ENCODE measurements around the gene PPAT. TPM values are rescaled to one million over a fixed set of nuclear protein-coding genes. Genes with fewer than 3 reads are reported as not detected.
A peak's percentile ranks its signal among the peaks of the same experiment; 100 is the strongest.

The PPAT gene
- total RNA-seq: 1 to 10 TPM; 1.9 TPM

- Histone ChIP-seq H3K4me3 (peak within 1 kb of the TSS; percentile 70 to 71), H3K9me3 (no peaks in the 10 kb centered on the region), H3K27ac (peak within 1 kb of the TSS; percentile 95), H3K36me3 (no peaks in the 10 kb centered on the region), H3K4me1 (peaks cover 0 to 26% of the 10 kb centered on the region in 2 donors), H3K27me3 (no peaks in the 10 kb centered on the region)
- TF ChIP-seq CTCF (IDR thresholded peaks at IDR 0.05): peak in 1 of 2 donors; percentile 36
- peak; percentile 96 for DNase-seq (ENCODE audit: low spot score)
Observed at GRCh38 chr4:56435140-56435926, at the start of gene PPAT. TSS of gene PPAT (minus strand) at chr4:56435615. CDS start at chr4:56435477, 138 bp downstream.

GRCh38 chr4:56480691-56481090, 45.3 kb upstream of the PPAT start:
- H3K4me1 ChIP-seq: no peaks in the 10 kb centered on the region
- no peak for TF ChIP-seq CTCF (IDR thresholded peaks at IDR 0.05)

GRCh38 chr4:56477192-56477702, 41.8 kb upstream of the PPAT start:
- Histone ChIP-seq H3K4me1 (no peaks in the 10 kb centered on the region), H3K27ac (no peak overlapping the region), H3K36me3 (peaks cover 77% of the 10 kb centered on the region), H3K4me3 (no peak overlapping the region), H3K9me3 (no peaks in the 10 kb centered on the region), H3K27me3 (no peaks in the 10 kb centered on the region)
- DNase-seq (ENCODE audit: low spot score): no peak
- no peak for TF ChIP-seq CTCF (IDR thresholded peaks at IDR 0.05)

More at GRCh38 chr4:56480691-56481090, 45.3 kb upstream of the PPAT start:
- H3K9me3 ChIP-seq: no peaks in the 10 kb centered on the region
- no peak overlapping the region for H3K4me3 ChIP-seq
- peaks cover 77% of the 10 kb centered on the region for H3K36me3 ChIP-seq
- DNase-seq (ENCODE audit: low spot score): no peak
- no peaks in the 10 kb centered on the region for H3K27me3 ChIP-seq
- no peak overlapping the region for H3K27ac ChIP-seq

GRCh38 chr4:56475917-56476316, 40.5 kb upstream of the PPAT start:
- no peak for TF ChIP-seq CTCF (IDR thresholded peaks at IDR 0.05)
- H3K36me3 ChIP-seq: peaks cover 90% of the 10 kb centered on the region
- no peaks in the 10 kb centered on the region for H3K9me3 ChIP-seq

DNA sequence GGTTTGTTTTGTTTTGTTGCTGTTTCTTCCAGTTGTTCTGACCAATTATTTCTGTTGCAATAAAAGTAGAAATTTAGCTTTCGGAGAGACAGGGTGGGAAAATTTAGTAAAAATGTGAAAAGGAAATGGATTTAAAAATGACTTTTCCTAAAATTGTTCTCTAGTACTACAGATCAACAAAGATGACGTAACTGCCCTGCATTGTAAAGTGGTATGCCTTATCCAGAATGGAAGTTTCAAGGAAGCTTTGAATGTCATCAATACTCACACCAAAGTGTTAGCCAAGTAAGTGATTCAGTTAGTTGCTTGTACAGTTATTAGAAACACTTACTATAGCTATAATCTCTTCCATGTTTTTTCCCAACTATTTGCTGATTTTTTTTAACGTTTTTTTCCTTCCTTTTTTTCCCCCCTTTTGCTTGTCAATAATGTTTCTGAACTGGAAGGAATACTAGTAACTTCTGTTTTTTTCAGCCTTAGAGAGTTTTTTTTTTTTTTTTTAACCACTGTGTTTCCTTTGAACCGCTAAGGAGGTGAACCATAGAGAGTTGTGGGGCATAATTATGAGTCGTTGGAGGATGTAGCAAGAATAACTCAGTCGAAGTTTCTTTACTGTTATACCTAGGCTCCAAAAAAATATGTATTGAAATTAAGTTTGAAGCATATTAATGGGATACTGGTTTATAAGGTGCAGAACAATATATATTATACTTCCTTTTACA, 34.2 kb upstream of the PPAT start:
- no peak overlapping the region for H3K4me3 ChIP-seq
- TF ChIP-seq CTCF (IDR thresholded peaks at IDR 0.05): no peak
- DNase-seq (ENCODE audit: low spot score): no peak
- no peak overlapping the region for H3K27ac ChIP-seq
- peaks cover 41% of the 10 kb centered on the region for H3K36me3 ChIP-seq
- H3K4me1 ChIP-seq: peaks cover 0 to 31% of the 10 kb centered on the region in 2 donors
- H3K27me3 ChIP-seq: no peaks in the 10 kb centered on the region
- H3K9me3 ChIP-seq: no peaks in the 10 kb centered on the region

More at GRCh38 chr4:56475917-56476316, 40.5 kb upstream of the PPAT start:
- Histone ChIP-seq H3K4me1 (no peaks in the 10 kb centered on the region), H3K4me3 (no peak overlapping the region), H3K27me3 (no peaks in the 10 kb centered on the region), H3K27ac (no peak overlapping the region)
- no peak for DNase-seq (ENCODE audit: low spot score)

Measured in right atrium auricular region (tissue), 2 donors.